KG1 (cell line): Measurements from ENCODE around the gene PROC.

Experiments
- DNase-seq: peaks from one replicate; lab custom pipeline; 2025; lab: John Stamatoyannopoulos, UW

The PROC gene

GRCh38 chr2:127418300-127419111 is at the start of gene PROC:
PROC (plus strand) TSS chr2:127418427; CDS start chr2:127419943, 1,516 bp downstream.
- DNase-seq: no peak

- DNase-seq: no peak
Measured at GRCh38 chr2:127370010-127370409, 48.2 kb upstream of the PROC start.

DNA sequence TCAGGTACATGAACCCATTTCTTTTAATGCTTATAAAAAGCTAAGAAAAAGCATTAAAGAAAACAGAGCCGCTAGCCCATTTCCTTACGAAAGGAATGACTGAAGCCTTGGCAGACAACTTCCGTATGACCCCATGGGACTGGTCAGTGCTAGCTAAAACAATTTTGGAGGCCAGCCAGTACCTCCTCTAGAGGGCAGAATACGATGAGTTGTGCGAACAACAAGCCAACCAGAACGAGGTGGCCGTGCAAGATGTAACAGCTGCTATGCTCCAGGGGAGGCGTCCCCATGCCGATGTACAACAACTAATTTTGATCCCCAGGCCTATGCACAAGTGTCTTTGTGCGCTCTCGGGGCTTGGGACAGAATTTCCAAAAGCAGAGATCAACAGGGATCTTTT is 47.2 kb upstream of the PROC start:
- DNase-seq: no peak

DNA sequence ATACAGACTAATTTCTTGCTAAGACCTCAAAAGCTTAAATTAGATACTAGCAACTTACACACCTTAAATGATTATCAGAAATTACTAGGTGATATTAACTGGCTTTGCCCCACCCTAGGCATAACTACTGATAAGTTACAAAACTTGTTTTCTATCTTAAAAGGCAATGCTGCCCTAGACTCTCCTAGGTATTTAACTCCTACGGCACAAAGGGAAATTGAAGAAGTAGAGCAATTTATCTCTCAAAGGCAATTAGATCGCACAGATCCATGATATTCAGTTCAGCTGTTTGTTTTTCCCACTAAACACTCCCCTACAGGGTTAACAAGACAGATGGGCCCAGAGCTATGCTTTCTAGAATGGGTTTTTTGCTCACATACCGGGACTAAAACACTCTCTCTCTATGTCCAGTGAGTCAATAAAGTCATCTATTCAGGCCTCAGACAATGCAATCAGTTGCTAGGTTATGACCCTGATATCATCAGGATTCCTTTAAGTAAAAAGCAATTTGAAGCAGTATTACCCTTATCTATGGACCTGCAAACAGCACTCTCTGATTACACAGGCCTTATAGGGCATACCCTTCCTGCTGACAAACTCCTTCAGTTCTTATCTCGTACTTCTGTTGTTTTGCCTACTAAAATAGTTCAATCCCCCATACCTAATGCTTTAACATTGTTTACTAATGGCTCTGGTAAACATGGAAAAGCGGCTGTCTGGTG is 44.7 kb upstream of the PROC start:
- DNase-seq: no peak

DNA sequence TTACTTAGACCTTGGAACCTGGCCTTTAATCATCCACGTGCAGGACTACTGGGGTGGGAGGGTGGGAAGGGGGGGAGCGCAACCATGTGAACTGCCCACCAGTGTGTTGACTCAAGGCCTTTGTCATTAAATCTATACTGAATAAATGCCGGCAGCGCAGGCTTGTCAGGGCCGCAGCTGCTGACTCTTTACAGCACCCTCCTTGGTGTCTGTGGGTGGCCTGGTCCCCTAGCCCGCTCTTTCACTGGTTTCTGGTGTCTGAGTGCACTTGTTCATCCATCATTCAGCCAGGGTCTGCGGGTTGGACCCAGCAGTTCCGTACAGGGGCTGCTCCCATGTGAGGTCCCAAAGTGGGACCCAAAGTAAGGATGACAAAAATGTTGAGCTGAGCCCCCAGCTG is 42.0 kb upstream of the PROC start:
- DNase-seq: no peak

GRCh38 chr2:127377262-127377661 is 41.0 kb upstream of the PROC start:
- no peak for DNase-seq

GRCh38 chr2:127378720-127379119 is 39.5 kb upstream of the PROC start:
- DNase-seq: no peak

DNA sequence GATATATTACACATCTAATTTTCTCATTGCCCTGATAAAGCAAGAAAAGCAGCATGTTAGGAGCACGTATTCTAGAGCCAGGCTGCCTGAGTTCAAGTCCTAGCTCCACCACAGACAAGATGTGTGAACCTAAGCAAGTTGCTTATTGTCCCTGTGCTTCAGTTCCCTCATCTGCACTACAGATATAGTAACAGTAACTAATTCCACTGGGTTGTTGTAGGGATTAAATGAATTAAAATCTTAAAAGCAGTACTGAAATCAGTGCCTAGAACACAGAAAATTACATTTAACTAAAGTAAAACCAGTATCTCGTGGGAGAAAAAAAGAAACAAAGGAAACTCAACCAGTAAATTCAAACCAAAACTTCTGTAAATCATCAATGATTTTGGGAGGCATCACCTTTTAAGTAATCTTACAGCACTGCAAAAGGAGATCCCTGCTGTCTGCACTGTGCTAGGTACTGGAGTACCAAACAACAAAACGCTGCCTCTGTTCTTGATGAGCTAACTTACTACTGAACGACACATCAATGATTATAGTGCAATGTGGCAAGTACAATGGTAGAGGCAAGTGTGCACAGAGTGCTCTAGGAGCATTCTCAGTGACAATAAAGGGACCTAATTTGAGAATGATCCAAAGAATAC is 38.4 kb upstream of the PROC start:
- no peak for DNase-seq

DNA sequence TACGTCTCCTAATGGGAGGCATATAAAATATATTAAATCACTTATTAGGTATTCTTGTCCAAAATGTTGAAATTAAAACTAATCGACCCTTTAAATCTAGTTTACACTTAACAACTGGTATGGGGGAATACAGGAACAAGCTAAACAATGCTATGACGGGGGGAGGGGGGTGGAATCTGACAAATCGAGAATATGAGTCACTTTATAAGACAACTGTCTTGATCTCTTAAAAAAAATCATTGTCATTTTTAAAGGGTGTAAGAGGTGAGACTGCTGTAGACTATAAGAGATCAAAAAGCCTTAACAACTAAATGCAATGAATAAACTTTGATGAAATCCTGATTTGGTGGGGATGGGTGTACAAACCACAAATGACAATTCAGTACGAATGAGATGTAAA is 36.5 kb upstream of the PROC start:
- DNase-seq: no peak

GRCh38 chr2:127382831-127383230 is 35.4 kb upstream of the PROC start:
- DNase-seq: no peak

DNA sequence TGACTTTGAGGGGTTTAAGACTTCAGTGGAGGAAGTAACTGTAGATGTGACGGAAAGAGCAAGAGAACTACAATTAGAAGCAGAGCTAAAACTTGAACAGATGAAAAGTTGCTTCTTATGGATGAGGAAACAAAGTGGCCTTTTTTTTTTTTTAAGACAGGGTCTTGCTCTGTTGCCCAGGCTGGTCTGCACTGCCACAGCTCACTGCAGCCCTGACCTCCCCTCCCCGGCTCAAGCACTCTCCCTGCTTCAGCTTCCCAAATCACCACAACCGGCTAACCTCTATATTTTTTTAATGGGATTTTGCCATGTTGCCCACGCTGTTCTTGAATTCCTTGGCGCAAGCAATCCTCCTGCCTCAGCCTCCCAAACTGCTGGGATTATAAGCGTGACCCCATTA is 33.7 kb upstream of the PROC start:
- no peak for DNase-seq

GRCh38 chr2:127386246-127386645 is 32.0 kb upstream of the PROC start:
- no peak for DNase-seq

DNA sequence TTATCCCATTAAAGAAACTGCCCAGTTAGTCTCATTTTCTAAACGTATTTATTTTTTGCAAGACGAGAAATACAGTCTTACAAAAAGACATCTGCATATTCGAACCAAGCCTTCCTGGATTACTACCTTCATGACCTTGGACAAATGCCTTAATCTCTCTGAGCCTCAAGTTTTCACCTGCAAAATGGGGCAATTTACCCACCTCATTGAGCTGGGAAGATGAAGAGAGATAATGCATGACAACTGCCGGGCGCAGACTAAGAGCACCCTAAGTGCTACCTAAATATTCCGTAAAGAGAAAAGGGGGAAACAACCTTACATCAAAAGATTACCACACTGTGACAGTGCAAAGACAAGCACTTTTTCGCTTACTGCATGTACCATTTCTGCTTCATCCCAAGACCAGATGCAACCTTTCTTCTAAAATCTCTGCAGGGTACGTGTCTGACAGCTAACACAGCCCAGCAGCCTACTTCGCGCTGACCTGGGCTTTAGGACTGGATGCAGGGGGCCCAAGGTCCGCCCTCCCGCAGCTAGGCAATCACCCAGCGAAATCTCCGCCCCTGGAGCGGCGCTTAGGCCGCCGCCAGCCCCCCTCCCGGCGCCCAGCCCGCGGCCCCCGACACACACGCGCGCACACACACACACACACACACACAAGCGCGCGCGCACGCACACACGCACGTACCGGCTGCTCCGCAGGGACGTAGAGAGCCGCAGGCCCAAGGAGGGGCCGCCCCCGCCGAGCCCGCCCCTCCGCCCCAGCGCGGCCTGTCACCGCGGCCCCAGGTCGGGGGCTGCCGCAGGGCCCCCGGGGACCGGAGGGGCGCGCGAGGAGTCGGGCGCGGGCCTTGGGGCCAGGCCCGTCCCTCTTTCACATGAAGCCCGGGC is 31.2 kb upstream of the PROC start:
- peak; percentile 59 for DNase-seq

DNA sequence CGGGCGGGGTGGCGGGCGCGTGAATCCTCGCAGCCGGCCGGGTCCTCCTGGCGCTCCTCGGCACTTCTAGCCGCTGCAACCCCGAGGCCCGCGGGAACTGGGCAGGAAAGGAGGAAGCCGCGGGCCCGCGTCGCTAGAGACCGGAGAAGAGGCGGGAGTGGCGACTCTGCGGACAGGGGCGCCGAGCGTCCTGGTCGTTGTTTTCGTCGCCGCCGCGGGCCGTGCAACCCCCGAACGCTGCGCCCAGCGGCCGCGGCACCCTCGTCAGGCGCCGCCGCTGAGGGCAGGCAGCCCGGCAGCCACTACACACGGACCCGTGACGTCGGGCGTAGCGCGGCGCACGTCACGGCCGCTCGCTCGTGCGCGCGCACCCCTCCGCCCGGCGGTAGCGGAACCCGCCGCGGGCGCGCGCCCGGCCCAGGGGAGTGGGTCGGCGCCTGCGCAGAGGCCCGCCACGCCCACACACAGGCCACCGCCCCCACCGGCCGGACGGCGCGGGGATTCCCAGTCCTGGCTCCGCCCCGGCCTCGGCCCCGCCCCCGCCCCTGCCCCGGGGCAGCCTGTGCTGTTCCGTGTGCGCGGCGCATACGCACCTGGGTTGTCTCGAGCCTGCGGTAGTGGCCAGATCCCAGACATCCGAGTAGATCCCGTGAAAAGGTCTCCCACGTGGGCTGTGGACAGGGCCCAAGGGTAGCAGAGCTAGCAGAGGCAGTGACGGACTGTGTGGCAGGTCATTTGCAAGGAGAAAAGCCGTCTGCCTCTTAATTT is 30.4 kb upstream of the PROC start, which contains the start of gene MAP3K2:
Gene MAP3K2, minus strand, starts transcription at position 321 of the 768 bp plus-strand sequence. CDS start 44,846 bp downstream, outside the sequence.
- DNase-seq: peak; percentile 81

GRCh38 chr2:127388423-127389164 is 29.6 kb upstream of the PROC start:
- no peak for DNase-seq

GRCh38 chr2:127389778-127390435 is 28.3 kb upstream of the PROC start:
- DNase-seq: peak; percentile 35

GRCh38 chr2:127392133-127392827 is 25.9 kb upstream of the PROC start:
- no peak for DNase-seq

- no peak for DNase-seq
Measured at GRCh38 chr2:127392828-127393578, 25.2 kb upstream of the PROC start.
